Endothelial cell of umbilical vein (primary cell): ENCODE data around the gene ADA. TPM values are rescaled to one million over a fixed set of nuclear protein-coding genes. Genes with fewer than 3 reads are reported as not detected.

ENCODE experiments used
- BruUV-seq: library from RNA; stranded (reverse); fragments of 400-500 nt; replicated peaks from 2 replicates; lab custom pipeline; 2021; lab: Mats Ljungman, UMichigan
- CTCF ChIA-PET: fragments of 300-600, 350-600 bp; sonication (Branson Sonifier 250); formaldehyde crosslinking; loops from one replicate; lab custom pipeline; 2021; ENCODE audit warnings: antibody characterized with exemption, inconsistent platforms; lab: Charles Lee
- POLR2A ChIA-PET: fragments of 300-600, 350-600 bp; sonication (Branson Sonifier 250); formaldehyde crosslinking; loops from one replicate; lab custom pipeline; 2021; ENCODE audit warnings: antibody characterized with exemption, inconsistent platforms; lab: Charles Lee
- DNase-seq: peaks from one replicate; pipeline ENCODE4 v3.0.0-alpha.2; 2011; ENCODE audit warnings: low read depth, low spot score
- FAIRE-seq: peaks from 2 replicates; lab custom pipeline; 2011; peaks lifted over from hg19 to GRCh38; lab: Jason Lieb, UNC
- H2AFZ ChIP-seq: 2 replicates; pipeline ENCODE4 v1.6.0; 2012; ENCODE audit warnings: low read depth, low read length, control low read depth, inconsistent platforms
- H3K27ac ChIP-seq: 2 replicates; pipeline ENCODE4 v1.5.1; 2011; ENCODE audit warnings: low read depth, mild to moderate bottlenecking, control low read depth, low read length, moderate library complexity; ENCODE audit not compliant: insufficient read depth
- H3K27me3 ChIP-seq, 2 experiments: 2 replicates each; pipeline versions ENCODE4 v1.6.0 to v1.6.1; 2011; ENCODE audit warnings: low read length in 2 of 2, mixed read lengths in 1 of 2; ENCODE audit not compliant: control insufficient read depth in 2 of 2, insufficient read depth in 2 of 2
- H3K36me3 ChIP-seq, 2 experiments: 2 replicates in 1 of 2; 3 replicates in 1 of 2; pipeline ENCODE4 v1.5.1; 2011; ENCODE audit warnings: low read length in 2 of 2, mild to moderate bottlenecking in 1 of 2, moderate library complexity in 1 of 2; ENCODE audit not compliant: control insufficient read depth in 2 of 2, insufficient read depth in 2 of 2; ENCODE audit errors: extremely low read depth in 1 of 2
- H3K4me1 ChIP-seq: 3 replicates; pipeline ENCODE4 v1.5.1; 2011; ENCODE audit warnings: mild to moderate bottlenecking, low read length; ENCODE audit not compliant: control insufficient read depth, insufficient read depth; ENCODE audit errors: extremely low read depth
- H3K4me2 ChIP-seq: 2 replicates; pipeline ENCODE4 v1.6.1; 2011; ENCODE audit warnings: low read length, control low read depth, mixed read lengths; ENCODE audit not compliant: insufficient read depth
- H3K4me3 ChIP-seq, 3 experiments: fragments of 200-600 bp in 1 of 3; sonication (generic), shearing (Covaris generic) in 1 of 3; replicated peaks in 1 of 3; 2 replicates each; pipeline ENCODE4 v1.5.1; 2011 to 2016; ENCODE audit warnings: control low read depth in 3 of 3, low read length in 3 of 3, mild to moderate bottlenecking in 2 of 3, inconsistent platforms in 1 of 3, low read depth in 1 of 3, moderate library complexity in 1 of 3; ENCODE audit not compliant: insufficient read depth in 1 of 3
- H3K79me2 ChIP-seq: 2 replicates; pipeline ENCODE4 v1.6.0; 2012; ENCODE audit warnings: low read length, inconsistent platforms; ENCODE audit not compliant: control insufficient read depth, insufficient read depth
- H3K9ac ChIP-seq: replicated peaks from 2 replicates; pipeline ENCODE3; 2011; ENCODE audit warnings: low read length, control low read depth; ENCODE audit not compliant: insufficient read depth; ENCODE audit errors: extremely low read depth
- H3K9me1 ChIP-seq: replicated peaks from 3 replicates; pipeline ENCODE4 v1.6.0; 2011; ENCODE audit warnings: mild to moderate bottlenecking, low read length; ENCODE audit not compliant: control insufficient read depth, insufficient read depth; ENCODE audit errors: extremely low read depth
- H3K9me3 ChIP-seq: replicated peaks from 2 replicates; pipeline ENCODE4 v1.5.1; 2012; ENCODE audit warnings: low read length, inconsistent platforms; ENCODE audit not compliant: control insufficient read depth, insufficient read depth
- H4K20me1 ChIP-seq: replicated peaks from 2 replicates; pipeline ENCODE3; 2011; ENCODE audit warnings: mild to moderate bottlenecking, low read length; ENCODE audit not compliant: control insufficient read depth, insufficient read depth; ENCODE audit errors: extremely low read depth
- CTCF ChIP-seq, 2 donors: IDR thresholded peaks; 1 replicate in 1 of 2; 2 replicates in 1 of 2; pipeline ENCODE4 v1.5.1; 2011; ENCODE audit warnings: low read length in 2 of 2, mild to moderate bottlenecking in 2 of 2, moderate library complexity in 2 of 2, control low read depth in 1 of 2, inconsistent platforms in 1 of 2, low read depth in 1 of 2; ENCODE audit not compliant: insufficient read depth in 1 of 2; ENCODE audit errors: extremely low read depth in 1 of 2
- EZH2 ChIP-seq: IDR thresholded peaks from 2 replicates; pipeline ENCODE4 v1.6.1; 2012; ENCODE audit warnings: borderline replicate concordance, low read depth, mild to moderate bottlenecking, moderate library complexity, low read length, inconsistent platforms; ENCODE audit not compliant: severe bottlenecking
- FOS ChIP-seq: IDR thresholded peaks from 2 replicates; pipeline ENCODE4 v1.6.1; 2011; ENCODE audit warnings: mild to moderate bottlenecking, low read length, moderate library complexity, borderline replicate concordance; ENCODE audit not compliant: insufficient read depth
- GATA2 ChIP-seq: IDR thresholded peaks from 2 replicates; pipeline ENCODE4 v1.7.0; 2011; ENCODE audit warnings: low read depth, mild to moderate bottlenecking, moderate library complexity, mixed read lengths, low read length; ENCODE audit not compliant: insufficient read length, insufficient read depth
- JUN ChIP-seq: IDR thresholded peaks from 2 replicates; pipeline ENCODE4 v1.6.1; 2011; ENCODE audit warnings: borderline replicate concordance, low read depth; ENCODE audit not compliant: insufficient read length, insufficient read depth
- MYC ChIP-seq: IDR thresholded peaks from one replicate; pipeline ENCODE4 v1.6.1; 2011; ENCODE audit warnings: mild to moderate bottlenecking, low read depth, low read length
- POLR2A ChIP-seq: IDR thresholded peaks from 2 replicates; pipeline ENCODE4 v1.6.1; 2012; ENCODE audit warnings: low read depth, mild to moderate bottlenecking, control low read depth, low read length
- POLR2AphosphoS5 ChIP-seq: IDR thresholded peaks from 2 replicates; pipeline ENCODE4 v1.6.1; 2012; ENCODE audit warnings: low read depth, mild to moderate bottlenecking, control low read depth, low read length, moderate library complexity; ENCODE audit not compliant: insufficient read depth
- dilution Hi-C: fragments of 300-500 bp; cut with MboI; formaldehyde crosslinking; loops from one replicate; pipeline ENCODE4 v1.15.0; 2019; ENCODE audit warnings: low sequenced_read_pairs; ENCODE audit not compliant: extremely low pct_ligation_motif_present
- intact Hi-C: fragments of 100-400 bp; cut with micrococcal nuclease; formaldehyde crosslinking; loops from one replicate; pipeline ENCODE4 v1.10.0; 2022
- polyA plus RNA-seq, 4 experiments: library from polyadenylated mRNA; depleted of rRNA in 3 of 4; stranded (reverse) in 3 of 4; unstranded in 1 of 4; fragments of >200 nt; gene quantifications; 2 replicates each; pipeline versions ENCODE4 v1.2.1 to v1.2.3, GENCODE V29; 2011 to 2012; ENCODE audit warnings: missing spikeins in 1 of 4
- total RNA-seq: library from RNA; stranded (reverse); gene quantifications from 2 replicates; pipeline ENCODE4 v1.2.3, GENCODE V29; 2021
- TF ChIP-seq, protein P1 (sequence below): IDR thresholded peaks from 2 replicates; pipeline ENCODE4 v1.6.1; 2011; ENCODE audit not compliant: insufficient read depth, insufficient read length

ADA gene
- total and polyA plus RNA-seq, 2 donors (not counting 3 experiments of a cell fraction or from before 2014, with no cell fraction given), result 26.3 to 33.1 TPM

- no peaks in the 10 kb centered on the region for H3K27me3 ChIP-seq
- H3K4me2 ChIP-seq, result peak overlapping the region; percentile 35
- H3K79me2 ChIP-seq, result no peaks in the 10 kb centered on the region
- H3K27ac ChIP-seq, result peak overlapping the region; percentile 93
- H3K4me1 ChIP-seq, result peaks cover 33% of the 10 kb centered on the region
- ChIA-PET CTCF (interaction anchor here (0.8 to 5.0 kb wide), 5 partner anchors 10 to 195 kb away, joined by 3 to 30 read pairs (median 7); no protein-coding TSS in a partner anchor), POLR2A (interaction anchor here (0.5 to 1.4 kb wide), 2 partner anchors 10 to 28 kb away, joined by 3 to 7 read pairs; no protein-coding TSS in a partner anchor)
- H3K4me3 ChIP-seq, result no peak overlapping the region
- no peaks in the 10 kb centered on the region for H3K36me3 ChIP-seq
- H3K9me1 ChIP-seq, result no peaks in the 10 kb centered on the region
- dilution Hi-C loops, result no loop called here
- peaks cover 4% of the 10 kb centered on the region for H3K9me3 ChIP-seq
- no peaks in the 10 kb centered on the region for H4K20me1 ChIP-seq
- FAIRE-seq, result peak; percentile 99
- DNase-seq, result peak; percentile 98
- peak overlapping the region; percentile 51 for H3K9ac ChIP-seq
- BruUV-seq, result no TSS peak
- no peak for TF ChIP-seq EZH2
- TF ChIP-seq MYC, result no peak
- TF ChIP-seq JUN, result peak; percentile 99
- no peak for TF ChIP-seq CTCF (IDR thresholded peaks at IDR 0.05; ENCODE audit: extremely low read depth in 1 of 2, insufficient read depth in 1 of 2, low read depth in 1 of 2, low read length in 2 of 2)
- peak; percentile 53 for TF ChIP-seq GATA2
- TF ChIP-seq, protein P1, sequence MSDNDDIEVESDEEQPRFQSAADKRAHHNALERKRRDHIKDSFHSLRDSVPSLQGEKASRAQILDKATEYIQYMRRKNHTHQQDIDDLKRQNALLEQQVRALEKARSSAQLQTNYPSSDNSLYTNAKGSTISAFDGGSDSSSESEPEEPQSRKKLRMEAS, result peak; percentile 71
- TF ChIP-seq POLR2A, result no peak
- TF ChIP-seq FOS, result peak; percentile 99
- TF ChIP-seq POLR2AphosphoS5, result peak; percentile 92
- H2AFZ ChIP-seq, result peak overlapping the region; percentile 26
- intact Hi-C loops, result loop anchor here (1.0 to 2.0 kb wide), 4 partner anchors 37 to 482 kb away; partner anchors contain the start of genes OSER1 and YWHAB
Measured at GRCh38 chr20:44692932-44693480, 41.5 kb upstream of the ADA start.
